Measurements from ENCODE around the gene PPTC7.
"Not testable (repeated sequence)": the region's sequence is repeated elsewhere in the genome, so short reads cannot be mapped to it uniquely, and the experiment has no call there.

Gene PPTC7

DNA sequence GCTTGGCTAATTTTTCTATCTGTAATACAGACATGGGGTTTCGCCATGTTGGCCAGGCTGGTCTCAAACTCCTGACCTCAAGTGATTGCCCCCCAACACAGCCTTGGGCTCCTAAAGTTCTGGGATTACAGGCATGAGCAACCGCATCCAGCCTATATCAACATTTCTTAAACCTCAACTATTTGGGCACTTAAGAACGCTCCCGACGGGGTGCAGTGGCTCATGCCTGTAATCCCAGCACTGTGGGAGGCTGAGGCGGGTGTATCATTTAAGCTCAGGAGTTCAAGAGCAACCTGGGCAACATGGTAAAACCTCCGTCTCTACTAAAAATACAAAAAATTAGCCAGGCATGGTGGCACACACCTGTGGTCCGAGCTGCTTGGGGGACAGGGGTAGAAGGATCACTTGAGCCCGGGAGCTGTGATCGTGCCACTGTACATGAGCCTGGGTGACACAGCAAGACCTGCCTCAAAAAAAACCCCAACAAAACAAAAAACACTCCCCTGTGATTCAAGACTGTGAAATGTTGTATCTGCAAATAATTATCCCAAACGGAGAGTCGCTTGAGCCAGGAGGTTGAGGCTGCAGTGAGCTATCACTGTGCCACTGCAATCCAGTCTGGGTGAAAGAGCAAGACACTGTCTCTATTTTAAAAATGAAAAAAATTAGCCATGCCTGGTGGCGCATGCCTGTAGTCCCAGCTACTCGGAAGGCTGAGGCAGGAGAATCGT lies 21.5 kb downstream of the PPTC7 start:
- DNase-seq (ENCODE audit: low spot score) = no peak

DNA sequence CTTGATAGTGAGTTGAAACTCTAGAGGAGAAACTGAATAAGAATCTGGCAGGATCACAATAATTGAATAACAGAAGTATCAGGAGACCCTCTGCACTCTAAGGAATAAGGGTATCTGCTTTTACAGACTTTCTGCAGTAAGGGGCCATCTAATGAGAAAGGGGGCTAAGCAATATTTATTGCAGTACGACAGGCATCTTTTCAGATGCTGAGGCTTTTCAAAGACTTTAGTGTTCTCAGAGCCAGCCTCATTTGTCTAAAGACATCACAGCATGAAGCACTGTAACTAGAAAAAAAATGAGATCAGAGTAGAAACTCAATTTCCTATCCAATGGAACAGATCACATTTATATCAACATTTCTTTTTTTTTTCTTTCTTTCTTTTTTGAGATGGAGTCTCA lies 22.2 kb downstream of the PPTC7 start:
- DNase-seq (ENCODE audit: low spot score) = no peak

- no peak for DNase-seq (ENCODE audit: low spot score)
Observed at GRCh38 chr12:110560048-110560447, 23.1 kb downstream of the PPTC7 start.

GRCh38 chr12:110558945-110559344 lies 24.2 kb downstream of the PPTC7 start:
- not testable (repeated sequence) for DNase-seq (ENCODE audit: low spot score)

GRCh38 chr12:110557300-110557699 lies 25.8 kb downstream of the PPTC7 start:
- DNase-seq (ENCODE audit: low spot score) = no peak

DNA sequence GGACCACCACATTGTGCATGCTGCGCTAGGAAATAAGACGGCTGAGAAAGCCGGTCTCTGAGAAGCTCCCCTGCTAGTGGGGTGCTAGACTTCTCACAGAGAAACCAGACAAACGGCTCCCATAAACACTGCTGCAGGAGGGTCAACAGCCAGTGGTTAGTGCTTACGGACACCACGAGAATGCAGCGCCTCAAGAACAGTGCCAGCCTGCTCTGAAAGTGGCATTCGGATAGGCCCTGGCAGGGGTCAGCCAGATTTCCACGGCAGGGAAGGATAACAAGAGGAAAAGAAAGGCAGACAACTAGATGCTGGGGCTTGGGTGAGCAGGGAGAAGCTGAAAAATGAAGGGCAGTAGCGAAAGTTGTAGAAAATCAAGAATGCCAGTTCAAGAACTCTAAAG lies 26.4 kb downstream of the PPTC7 start:
- no peak for DNase-seq (ENCODE audit: low spot score)

GRCh38 chr12:110555577-110556406 lies 27.3 kb downstream of the PPTC7 start:
- no peak for DNase-seq (ENCODE audit: low spot score)

GRCh38 chr12:110554184-110554583 lies 28.9 kb downstream of the PPTC7 start:
- DNase-seq (ENCODE audit: low spot score) = no peak

- DNase-seq (ENCODE audit: low spot score) = no peak
Observed at GRCh38 chr12:110550981-110551380, 32.1 kb downstream of the PPTC7 start.

GRCh38 chr12:110549716-110550115 lies 33.4 kb downstream of the PPTC7 start:
- no peak for DNase-seq (ENCODE audit: low spot score)

DNA sequence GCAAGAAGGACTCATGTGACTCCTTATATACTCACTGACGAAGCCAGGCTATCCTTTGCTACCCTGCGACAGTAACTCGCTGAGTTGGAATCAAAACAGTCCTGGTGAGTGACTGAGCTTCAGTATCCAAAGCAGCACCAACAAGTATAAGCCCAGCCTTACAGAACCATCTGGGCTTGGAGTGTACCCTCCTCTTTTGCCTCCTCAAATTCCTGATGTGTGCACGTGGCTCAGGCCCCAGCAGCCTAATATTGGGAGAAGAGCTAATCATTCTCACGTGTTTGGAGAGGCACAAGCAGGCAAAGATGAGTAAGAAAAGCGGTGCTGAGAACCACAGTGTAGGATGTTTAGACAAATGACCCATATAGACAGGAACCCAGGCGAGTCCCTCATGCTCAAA lies 34.4 kb downstream of the PPTC7 start:
- DNase-seq (ENCODE audit: low spot score) = no peak

DNA sequence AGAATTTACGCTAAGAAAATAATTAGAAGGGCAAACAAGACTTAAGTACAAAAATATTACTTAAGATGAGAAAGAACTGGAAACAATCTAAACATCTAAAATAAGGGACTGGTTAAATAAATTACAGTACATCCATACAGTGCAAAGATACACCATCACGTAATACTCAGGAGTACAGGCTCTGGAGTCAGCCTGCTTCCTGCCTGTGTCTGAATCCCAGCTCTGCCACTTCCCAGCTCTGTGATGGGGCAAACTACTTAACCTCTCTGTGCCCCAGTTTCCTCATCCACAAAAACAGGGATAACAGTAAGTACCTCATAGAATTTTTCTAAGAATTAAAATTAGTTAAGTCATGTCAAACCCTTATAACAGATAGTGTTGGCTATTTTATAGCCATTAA lies 36.0 kb downstream of the PPTC7 start:
- DNase-seq (ENCODE audit: low spot score) = no peak

DNA sequence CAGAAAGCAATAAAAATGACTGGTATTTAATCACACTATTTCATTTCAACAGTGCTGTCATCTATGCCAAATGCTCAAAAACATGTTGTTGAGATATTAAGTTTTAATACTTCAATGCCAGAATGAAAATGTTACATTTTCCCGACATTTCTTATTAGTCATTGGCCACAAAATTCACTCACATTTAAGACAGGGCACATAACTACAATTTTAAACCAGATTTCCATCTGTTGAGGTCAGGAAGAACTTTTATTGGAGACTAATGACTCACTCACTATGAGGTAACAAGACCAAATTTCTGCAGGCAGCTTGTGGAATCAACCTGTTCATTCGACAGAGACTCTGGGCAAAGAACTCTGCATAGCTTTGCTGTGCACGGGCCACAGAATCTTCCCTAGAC lies 36.8 kb downstream of the PPTC7 start:
- DNase-seq (ENCODE audit: low spot score) = peak; percentile 47

GRCh38 chr12:110545812-110546211 lies 37.3 kb downstream of the PPTC7 start:
- no peak for DNase-seq (ENCODE audit: low spot score)

DNA sequence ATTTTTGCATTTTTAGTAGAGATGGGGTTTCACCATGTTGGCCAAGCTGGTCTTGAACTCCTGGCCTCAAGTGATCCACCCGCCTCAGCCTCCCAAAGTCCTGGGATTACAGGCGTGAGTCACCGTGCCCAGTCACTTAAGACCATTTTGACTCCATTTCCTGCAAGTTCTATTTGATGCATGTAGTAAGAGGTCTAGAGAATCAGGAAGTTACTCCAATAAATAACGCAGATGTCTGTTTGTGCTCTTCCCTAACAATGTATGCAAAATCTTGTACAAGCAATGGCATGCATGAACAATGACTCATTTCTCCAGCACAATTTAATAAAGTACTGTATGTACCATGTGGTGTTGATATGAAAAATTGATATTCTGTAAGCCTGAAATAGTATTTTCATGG lies 37.9 kb downstream of the PPTC7 start:
- DNase-seq (ENCODE audit: low spot score) = not testable (repeated sequence)

GRCh38 chr12:110543965-110544364 lies 39.2 kb downstream of the PPTC7 start:
- DNase-seq (ENCODE audit: low spot score) = no peak

GRCh38 chr12:110543252-110543959 lies 39.7 kb downstream of the PPTC7 start:
- DNase-seq (ENCODE audit: low spot score) = no peak

DNA sequence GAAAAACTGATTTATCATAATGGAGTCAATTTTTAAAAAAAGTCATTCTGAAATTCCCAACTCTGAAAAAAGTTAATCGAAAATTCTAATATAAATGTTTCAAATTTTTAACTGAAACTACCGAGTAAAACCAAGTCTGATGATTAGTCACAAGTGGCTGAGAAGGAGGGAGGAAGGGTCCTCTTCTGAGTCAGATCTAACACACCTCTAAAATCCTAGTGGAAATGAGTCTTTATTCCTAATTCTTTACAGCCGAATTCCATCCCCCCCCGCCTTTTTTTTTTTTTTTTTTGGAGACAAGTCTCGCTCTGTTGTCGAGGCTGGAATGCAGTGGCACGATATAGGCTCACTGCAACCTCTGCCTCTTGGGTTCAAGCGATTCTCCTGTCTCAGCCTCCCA lies 43.1 kb downstream of the PPTC7 start:
- no peak for DNase-seq (ENCODE audit: low spot score)

DNA sequence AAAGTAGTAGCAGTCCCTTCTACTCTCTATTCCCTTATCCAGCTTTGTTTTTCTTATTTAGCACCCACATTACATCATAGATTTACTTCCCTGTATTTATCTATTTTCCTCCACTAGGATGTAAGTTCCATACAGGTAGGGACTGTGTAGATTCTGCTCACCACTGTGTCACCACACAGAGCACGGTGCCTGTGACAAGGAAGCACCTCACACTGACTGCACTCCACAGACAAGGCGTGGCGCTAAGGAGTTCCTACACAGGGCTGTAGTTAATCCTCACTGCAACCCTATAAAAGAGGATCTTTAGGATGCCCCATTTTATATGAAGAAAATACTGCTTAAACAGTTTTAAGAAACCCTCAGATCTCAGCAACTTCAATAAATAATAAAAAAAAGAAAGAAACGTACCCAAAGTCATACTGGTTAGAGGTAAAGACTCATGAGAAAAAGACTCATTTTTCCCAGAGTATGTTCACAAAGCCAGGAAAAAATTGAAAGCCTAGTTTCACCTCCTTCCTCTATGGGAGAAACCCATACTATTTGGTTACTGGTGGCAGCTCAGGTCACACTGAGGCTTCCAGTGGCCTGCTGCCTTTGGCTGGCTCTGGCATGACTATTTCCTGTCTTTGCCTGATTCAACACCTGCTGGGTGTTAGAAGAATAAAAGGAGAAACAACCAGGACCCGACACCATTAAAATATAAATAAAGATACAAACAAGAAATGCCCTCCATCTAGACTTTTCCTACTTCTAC lies 44.1 kb downstream of the PPTC7 start:
- no peak for DNase-seq (ENCODE audit: low spot score)

DNA sequence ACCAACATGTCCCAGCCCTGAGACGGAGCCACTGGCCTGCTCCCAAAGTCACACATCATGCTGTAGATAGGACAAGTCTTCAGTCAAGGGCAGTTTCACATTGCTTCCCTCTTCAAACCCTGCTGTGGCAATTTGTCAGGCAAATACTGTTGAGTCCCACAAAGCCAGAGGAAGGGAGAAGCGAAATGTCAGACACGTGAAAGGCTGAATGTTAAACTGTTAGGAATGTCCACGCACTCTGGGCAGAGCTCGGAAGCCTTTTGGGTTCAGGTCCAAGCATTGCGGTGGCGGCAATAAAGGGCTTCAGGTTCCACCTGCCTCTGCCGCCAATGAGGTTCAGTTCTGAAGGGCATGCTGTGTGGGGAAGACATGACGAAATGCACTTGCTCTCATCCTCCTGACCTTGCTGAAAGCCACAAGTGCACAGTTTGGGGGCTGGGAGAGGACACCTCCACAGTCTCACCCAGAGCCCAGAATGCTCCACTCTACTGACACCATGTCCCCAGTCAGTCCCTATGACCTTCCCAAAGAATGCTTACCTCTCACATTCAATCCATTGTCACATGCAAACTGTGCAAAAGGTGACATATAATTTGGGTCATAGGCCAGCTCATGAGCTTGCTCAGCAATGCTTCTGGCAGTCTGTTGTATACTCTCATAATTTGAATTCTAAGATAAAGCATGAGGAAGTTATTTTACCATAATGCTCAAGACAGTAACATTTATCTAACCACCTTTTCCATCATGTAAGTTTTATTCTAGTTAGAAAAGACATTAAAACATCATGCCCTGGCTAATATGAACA lies 45.3 kb downstream of the PPTC7 start:
- DNase-seq (ENCODE audit: low spot score) = no peak

Data from LoVo (cell line).